Calu3 (cell line): ENCODE results near the gene PTGES3L. TPM values are rescaled to one million over a fixed set of nuclear protein-coding genes. Genes with fewer than 3 reads are reported as not detected.
"Not testable (repeated sequence)": the region's sequence is repeated elsewhere in the genome, so short reads cannot be mapped to it uniquely, and the experiment has no call there.

Source experiments
- BruUV-seq: library from RNA; stranded (reverse); fragments of 400-500 nt; replicated peaks from 2 replicates; lab custom pipeline; 2021; lab: Mats Ljungman, UMichigan
- CTCF ChIA-PET: fragments of 300-600 bp; sonication (Branson Sonifier 250); formaldehyde crosslinking; loops from one replicate; lab custom pipeline; 2022; ENCODE audit warnings: antibody characterized with exemption; lab: Charles Lee
- DNase-seq: peaks from one replicate; pipeline ENCODE4 v3.0.0; 2022
- H3K27ac Mint-ChIP-seq: one replicate; pipeline ENCODE4 v1.8.0; 2022; ENCODE audit warnings: mixed read lengths; ENCODE audit not compliant: unreplicated experiment
- H3K27me3 Mint-ChIP-seq: one replicate; pipeline ENCODE4 v1.8.0; 2022; ENCODE audit warnings: mixed read lengths; ENCODE audit not compliant: unreplicated experiment
- H3K36me3 Mint-ChIP-seq: one replicate; pipeline ENCODE4 v1.8.0; 2022; ENCODE audit warnings: mild to moderate bottlenecking, moderate library complexity, mixed read lengths; ENCODE audit not compliant: insufficient read depth, unreplicated experiment
- H3K4me1 Mint-ChIP-seq: one replicate; pipeline ENCODE4 v1.8.0; 2022; ENCODE audit warnings: mild to moderate bottlenecking, low read depth, mixed read lengths; ENCODE audit not compliant: unreplicated experiment
- H3K4me3 Mint-ChIP-seq: one replicate; pipeline ENCODE4 v1.8.0; 2022; ENCODE audit warnings: mild to moderate bottlenecking, low read depth, moderate library complexity, mixed read lengths; ENCODE audit not compliant: unreplicated experiment
- H3K9me3 Mint-ChIP-seq: one replicate; pipeline ENCODE4 v1.8.0; 2022; ENCODE audit warnings: low read depth, mixed read lengths; ENCODE audit not compliant: unreplicated experiment
- CTCF ChIP-seq: fragments of 200-600 bp; IDR thresholded peaks from one replicate; pipeline ENCODE4 v1.8.0; 2022; ENCODE audit warnings: antibody characterized with exemption; ENCODE audit not compliant: unreplicated experiment
- intact Hi-C: fragments of 100-400 bp; cut with micrococcal nuclease; formaldehyde crosslinking; loops from one replicate; pipeline ENCODE4 v1.10.0; 2022; ENCODE audit not compliant: unreplicated experiment
- total RNA-seq: library from RNA; stranded (reverse); gene quantifications from 2 replicates; pipeline ENCODE4 v1.2.3, GENCODE V29; 2022

PTGES3L gene
- total RNA-seq, 1 experiment from 2014 or later = 2.1 TPM

- H3K9me3 Mint-ChIP-seq = no peaks in the 10 kb centered on the region
- H3K36me3 Mint-ChIP-seq = peaks cover 85% of the 10 kb centered on the region
- peak overlapping the region; percentile 100 for H3K27ac Mint-ChIP-seq
- peaks cover 19% of the 10 kb centered on the region for H3K4me1 Mint-ChIP-seq
- intact Hi-C loops = no loop called here
- TF ChIP-seq CTCF = no peak
- CTCF ChIA-PET = interaction anchor here (0.6 to 2.2 kb wide), 28 partner anchors 9 to 483 kb away, joined by 3 to 16 read pairs (median 4); partner anchors contain the start of genes AARSD1, AOC3, BECN1 and BRCA1
- no peak for DNase-seq
- H3K4me3 Mint-ChIP-seq = peak overlapping the region; percentile 99
- H3K27me3 Mint-ChIP-seq = no peaks in the 10 kb centered on the region
- BruUV-seq = no TSS peak
These were observed 17.6 kb upstream of the PTGES3L start for GRCh38 chr17:42997390-42997983.

GRCh38 chr17:42993913-42994312, 14.0 kb upstream of the PTGES3L start:
- H3K27ac Mint-ChIP-seq, H3K27me3 Mint-ChIP-seq, intact Hi-C loops, H3K9me3 Mint-ChIP-seq, H3K4me3 Mint-ChIP-seq, DNase-seq, BruUV-seq: not testable (repeated sequence)
- peaks cover 77% of the 10 kb centered on the region for H3K36me3 Mint-ChIP-seq
- H3K4me1 Mint-ChIP-seq = peaks cover 21% of the 10 kb centered on the region
- CTCF ChIA-PET = interaction anchor here (0.6 kb wide), 1 partner anchor 97 kb away, joined by 5 read pairs; no protein-coding TSS in a partner anchor

GRCh38 chr17:42992872-42993271, 13.0 kb upstream of the PTGES3L start:
- BruUV-seq = no TSS peak

GRCh38 chr17:42991471-42991870, 11.6 kb upstream of the PTGES3L start:
- intact Hi-C loops = no loop called here
- H3K4me3 Mint-ChIP-seq = no peak overlapping the region

More at GRCh38 chr17:42992872-42993271, 13.0 kb upstream of the PTGES3L start:
- TF ChIP-seq CTCF = no peak
- no peak overlapping the region for H3K27ac Mint-ChIP-seq
- H3K4me3 Mint-ChIP-seq = no peak overlapping the region
- no peaks in the 10 kb centered on the region for H3K27me3 Mint-ChIP-seq
- peaks cover 17% of the 10 kb centered on the region for H3K4me1 Mint-ChIP-seq
- DNase-seq = no peak
- H3K36me3 Mint-ChIP-seq = peaks cover 77% of the 10 kb centered on the region
- CTCF ChIA-PET = no interaction called here
- intact Hi-C loops = no loop called here
- no peaks in the 10 kb centered on the region for H3K9me3 Mint-ChIP-seq

More at GRCh38 chr17:42991471-42991870, 11.6 kb upstream of the PTGES3L start:
- Mint-ChIP-seq H3K27me3 (no peaks in the 10 kb centered on the region), H3K36me3 (peaks cover 80% of the 10 kb centered on the region), H3K27ac (no peak overlapping the region), H3K4me1 (peaks cover 12% of the 10 kb centered on the region), H3K9me3 (no peaks in the 10 kb centered on the region)
- no TSS peak for BruUV-seq
- CTCF ChIA-PET = interaction anchor here (0.6 kb wide), 2 partner anchors 30 to 54 kb away, joined by 3 to 4 read pairs; no protein-coding TSS in a partner anchor
- no peak for TF ChIP-seq CTCF
- DNase-seq = no peak
